ENCODE results near the gene SH3GL3.

Gene SH3GL3

DNA sequence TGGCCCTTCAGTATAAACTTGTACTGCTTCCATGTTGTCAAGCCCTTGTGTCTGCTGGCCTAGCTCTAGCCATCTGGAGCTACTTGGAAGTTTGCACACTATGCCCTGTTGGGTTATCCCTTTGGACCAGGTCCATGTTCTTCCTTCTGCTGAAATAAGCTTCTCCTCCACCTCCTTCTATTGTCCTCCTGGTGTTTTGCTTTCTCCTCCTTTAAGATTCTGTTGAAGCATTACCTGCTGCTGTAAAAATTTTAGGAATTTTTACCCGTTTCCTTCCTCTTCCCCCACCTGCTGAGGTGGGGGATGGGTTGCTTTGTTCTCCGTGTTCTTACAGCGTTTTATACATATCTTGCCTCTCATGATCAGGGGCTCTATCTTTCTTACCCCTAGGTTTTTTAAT lies 51.7 kb downstream of the SH3GL3 start:
- TF ChIP-seq, protein P1, sequence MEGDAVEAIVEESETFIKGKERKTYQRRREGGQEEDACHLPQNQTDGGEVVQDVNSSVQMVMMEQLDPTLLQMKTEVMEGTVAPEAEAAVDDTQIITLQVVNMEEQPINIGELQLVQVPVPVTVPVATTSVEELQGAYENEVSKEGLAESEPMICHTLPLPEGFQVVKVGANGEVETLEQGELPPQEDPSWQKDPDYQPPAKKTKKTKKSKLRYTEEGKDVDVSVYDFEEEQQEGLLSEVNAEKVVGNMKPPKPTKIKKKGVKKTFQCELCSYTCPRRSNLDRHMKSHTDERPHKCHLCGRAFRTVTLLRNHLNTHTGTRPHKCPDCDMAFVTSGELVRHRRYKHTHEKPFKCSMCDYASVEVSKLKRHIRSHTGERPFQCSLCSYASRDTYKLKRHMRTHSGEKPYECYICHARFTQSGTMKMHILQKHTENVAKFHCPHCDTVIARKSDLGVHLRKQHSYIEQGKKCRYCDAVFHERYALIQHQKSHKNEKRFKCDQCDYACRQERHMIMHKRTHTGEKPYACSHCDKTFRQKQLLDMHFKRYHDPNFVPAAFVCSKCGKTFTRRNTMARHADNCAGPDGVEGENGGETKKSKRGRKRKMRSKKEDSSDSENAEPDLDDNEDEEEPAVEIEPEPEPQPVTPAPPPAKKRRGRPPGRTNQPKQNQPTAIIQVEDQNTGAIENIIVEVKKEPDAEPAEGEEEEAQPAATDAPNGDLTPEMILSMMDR (IDR thresholded peaks at IDR 0.05; ENCODE audit: insufficient read depth, missing control alignments), result no peak
- FAIRE-seq (no peak), DNase-seq (ENCODE audit: insufficient read length, low spot score) (no peak)

DNA sequence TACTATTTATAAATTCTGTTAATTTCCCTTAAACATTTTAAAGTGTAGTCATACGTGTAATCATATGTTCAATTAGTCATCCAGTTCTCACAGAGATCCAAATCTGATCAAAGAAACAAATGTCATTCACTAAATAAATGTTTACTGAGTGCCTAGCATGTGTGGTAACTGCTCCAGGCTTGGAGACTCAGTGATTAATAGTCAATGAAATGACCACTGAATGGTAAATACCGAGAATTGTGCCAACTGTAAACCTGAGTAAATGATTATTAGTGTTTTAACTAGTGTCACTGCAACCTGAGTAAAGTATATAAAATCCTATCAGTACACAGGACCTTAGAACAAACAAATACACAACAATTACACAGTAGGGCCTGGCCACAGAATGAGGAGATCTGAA lies 52.3 kb downstream of the SH3GL3 start:
- TF ChIP-seq, protein P1 (IDR thresholded peaks at IDR 0.05; ENCODE audit: insufficient read depth, missing control alignments), result no peak
- DNase-seq (ENCODE audit: insufficient read length, low spot score) (no peak), FAIRE-seq (no peak)

DNA sequence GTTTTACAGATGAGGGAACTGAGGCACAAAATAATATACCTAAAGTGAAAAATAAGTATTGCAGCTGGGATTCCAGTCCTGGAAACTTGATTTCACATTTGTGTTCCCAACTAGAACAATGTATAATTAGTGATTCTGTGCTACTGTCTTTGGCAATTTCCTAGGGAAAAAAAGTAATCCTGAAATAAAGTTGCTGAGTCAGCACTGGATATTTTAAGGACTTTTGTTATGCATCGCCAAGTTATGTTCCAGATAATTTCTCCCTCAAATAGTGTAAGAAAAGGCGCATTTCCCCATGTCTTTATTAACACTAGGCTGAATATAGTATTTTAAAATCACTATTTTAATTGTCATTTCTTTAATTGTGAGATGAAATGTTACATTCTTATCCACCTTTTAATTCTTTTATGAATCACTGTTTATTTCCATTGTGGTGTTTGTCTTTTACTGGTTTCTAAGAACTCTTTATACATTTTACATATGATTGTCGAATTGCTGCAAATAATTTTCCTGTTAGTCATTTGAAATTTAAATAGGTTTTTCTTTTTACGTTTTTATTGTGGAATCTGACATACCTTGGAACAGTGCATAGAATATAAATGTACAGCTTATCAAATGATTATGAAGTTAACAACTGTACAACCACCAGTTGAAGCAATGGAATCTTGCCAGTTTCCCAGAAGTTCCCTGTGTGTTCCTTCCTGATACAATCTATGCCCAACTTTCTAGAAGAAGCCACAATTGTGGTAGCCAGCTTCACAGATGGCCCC lies 56.6 kb downstream of the SH3GL3 start:
- TF ChIP-seq, protein P1 (IDR thresholded peaks at IDR 0.05; ENCODE audit: insufficient read depth, missing control alignments), result no peak
- FAIRE-seq, result no peak
- no peak for DNase-seq (ENCODE audit: insufficient read length, low spot score)

DNA sequence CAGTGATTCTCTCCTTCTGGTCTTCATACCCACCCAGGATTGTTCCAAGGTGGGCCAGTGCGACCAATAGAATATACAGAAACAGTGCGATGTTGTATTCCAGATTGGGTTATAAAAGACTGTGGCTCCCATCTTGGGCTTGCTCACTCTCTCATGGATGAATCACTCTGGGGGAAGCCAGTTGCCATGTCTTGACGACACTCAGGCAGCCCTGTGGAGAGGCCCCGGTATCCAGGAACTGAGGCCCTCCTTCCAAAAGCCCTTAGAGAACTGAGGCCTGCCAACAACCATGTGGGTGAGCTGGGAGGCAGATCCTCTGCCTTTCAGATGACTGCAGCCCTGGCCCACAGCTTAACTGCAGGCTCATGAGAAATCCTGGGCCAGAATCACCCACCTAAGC lies 57.2 kb downstream of the SH3GL3 start:
- TF ChIP-seq, protein P1 (IDR thresholded peaks at IDR 0.05; ENCODE audit: insufficient read depth, missing control alignments), result no peak
- DNase-seq (ENCODE audit: insufficient read length, low spot score) (no peak), FAIRE-seq (no peak)

DNA sequence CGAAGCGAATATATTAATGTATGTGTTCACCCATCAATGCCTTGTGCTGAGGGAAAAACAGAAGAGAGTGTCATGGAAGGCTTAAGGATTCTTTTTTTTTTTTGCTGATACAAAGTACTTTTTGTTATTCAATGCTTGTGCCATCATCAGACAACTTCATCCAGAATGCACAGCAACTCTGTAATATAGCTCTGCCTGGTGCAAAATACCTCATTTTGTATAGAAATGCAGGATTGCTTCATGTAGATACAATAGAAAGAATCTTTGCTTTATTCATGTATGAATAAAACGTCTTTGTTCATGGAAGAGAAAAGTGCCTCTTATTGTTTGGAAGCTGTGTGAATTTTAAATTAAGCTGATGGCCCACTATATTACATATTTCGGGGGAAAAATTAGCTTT lies 62.9 kb downstream of the SH3GL3 start:
- no peak for FAIRE-seq
- DNase-seq (ENCODE audit: insufficient read length, low spot score), result no peak
- TF ChIP-seq, protein P1 (IDR thresholded peaks at IDR 0.05; ENCODE audit: insufficient read depth, missing control alignments), result no peak

DNA sequence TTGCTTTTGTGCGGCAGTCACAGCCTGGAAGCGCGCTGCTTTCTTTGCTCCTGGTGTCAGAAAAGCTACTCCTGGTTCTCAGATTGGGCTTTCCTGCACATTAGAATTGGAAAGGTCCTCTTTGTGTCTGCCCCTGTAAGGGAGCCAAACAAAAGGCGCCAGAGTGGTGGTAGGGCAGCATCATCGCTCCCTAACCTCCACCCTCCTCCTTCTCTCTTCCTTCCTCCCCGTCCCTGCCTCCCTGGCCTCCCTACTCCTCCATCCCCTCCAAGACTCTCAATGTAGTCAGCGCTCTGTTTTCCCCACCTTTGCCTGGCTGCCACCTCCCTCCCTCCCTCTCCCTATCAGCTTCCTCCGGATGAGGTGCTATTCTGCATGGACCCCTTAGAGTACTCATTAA lies 65.3 kb downstream of the SH3GL3 start:
- TF ChIP-seq, protein P1 (IDR thresholded peaks at IDR 0.05; ENCODE audit: insufficient read depth, missing control alignments), result no peak
- DNase-seq (ENCODE audit: insufficient read length, low spot score), result no peak
- no peak for FAIRE-seq

DNA sequence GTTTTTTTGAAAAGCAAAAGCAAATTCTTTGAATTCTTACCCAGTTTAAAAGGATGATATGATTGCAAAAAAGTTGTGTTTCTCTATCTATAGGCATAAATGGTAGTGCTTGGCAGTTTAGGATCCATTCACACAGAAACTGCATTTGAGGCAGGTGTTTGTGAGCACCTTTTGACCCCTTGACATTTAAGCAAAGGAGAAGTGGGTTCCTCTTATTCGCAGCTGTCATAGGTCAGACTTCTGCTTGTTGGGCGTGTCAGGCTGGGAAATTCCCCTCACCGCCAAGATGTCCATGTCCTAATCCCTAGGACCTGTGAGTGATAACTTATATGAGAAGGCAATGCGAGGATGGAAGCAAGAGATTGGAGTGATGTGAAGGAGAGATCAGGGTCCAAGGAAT lies 67.4 kb downstream of the SH3GL3 start:
- TF ChIP-seq, protein P1 (IDR thresholded peaks at IDR 0.05; ENCODE audit: insufficient read depth, missing control alignments), result no peak
- FAIRE-seq (no peak), DNase-seq (ENCODE audit: insufficient read length, low spot score) (no peak)
